ENCODE data around the gene RCVRN. TPM values are rescaled to one million over a fixed set of nuclear protein-coding genes. Genes with fewer than 3 reads are reported as not detected.

Gene RCVRN
- total and polyA plus RNA-seq, 7 donors = 0.23 TPM; not detected in 6

DNA sequence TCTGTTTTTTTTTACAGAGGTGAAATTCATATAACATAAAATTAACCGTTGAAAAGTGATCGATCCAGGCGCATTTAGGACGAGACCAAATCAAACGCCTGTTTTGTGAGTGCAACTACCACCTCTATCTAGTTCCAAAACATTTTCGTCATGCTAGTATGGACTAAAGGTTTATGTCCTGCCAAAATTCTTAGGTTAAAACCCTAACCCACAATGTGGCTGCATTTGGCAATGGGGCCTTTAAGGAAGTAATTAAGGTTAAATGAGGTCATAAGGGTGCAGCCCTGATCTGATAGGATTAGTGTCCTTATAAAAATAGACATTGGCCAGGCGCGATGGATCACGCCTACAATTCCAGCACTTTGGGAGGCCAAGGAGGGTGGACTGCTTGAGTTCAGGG lies 32.8 kb upstream of the RCVRN start:
- H3K27me3 ChIP-seq (ENCODE audit: insufficient read depth in 3 of 3, low read length in 2 of 3) = no peaks in the 10 kb centered on the region
- TF ChIP-seq, protein P1, sequence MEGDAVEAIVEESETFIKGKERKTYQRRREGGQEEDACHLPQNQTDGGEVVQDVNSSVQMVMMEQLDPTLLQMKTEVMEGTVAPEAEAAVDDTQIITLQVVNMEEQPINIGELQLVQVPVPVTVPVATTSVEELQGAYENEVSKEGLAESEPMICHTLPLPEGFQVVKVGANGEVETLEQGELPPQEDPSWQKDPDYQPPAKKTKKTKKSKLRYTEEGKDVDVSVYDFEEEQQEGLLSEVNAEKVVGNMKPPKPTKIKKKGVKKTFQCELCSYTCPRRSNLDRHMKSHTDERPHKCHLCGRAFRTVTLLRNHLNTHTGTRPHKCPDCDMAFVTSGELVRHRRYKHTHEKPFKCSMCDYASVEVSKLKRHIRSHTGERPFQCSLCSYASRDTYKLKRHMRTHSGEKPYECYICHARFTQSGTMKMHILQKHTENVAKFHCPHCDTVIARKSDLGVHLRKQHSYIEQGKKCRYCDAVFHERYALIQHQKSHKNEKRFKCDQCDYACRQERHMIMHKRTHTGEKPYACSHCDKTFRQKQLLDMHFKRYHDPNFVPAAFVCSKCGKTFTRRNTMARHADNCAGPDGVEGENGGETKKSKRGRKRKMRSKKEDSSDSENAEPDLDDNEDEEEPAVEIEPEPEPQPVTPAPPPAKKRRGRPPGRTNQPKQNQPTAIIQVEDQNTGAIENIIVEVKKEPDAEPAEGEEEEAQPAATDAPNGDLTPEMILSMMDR (IDR thresholded peaks at IDR 0.05) = no peak
- H3K36me3 ChIP-seq (ENCODE audit: insufficient read depth in 1 of 2, low read depth in 1 of 2) = no peaks in the 10 kb centered on the region
- intact Hi-C loops (cut with DNase I) = no loop called here
- DNase-seq (no peak), ATAC-seq (no peak)
- no peaks in the 10 kb centered on the region for H3K4me1 ChIP-seq
- H3K27ac ChIP-seq = no peak overlapping the region
- H3K9me3 ChIP-seq = peaks cover 6% of the 10 kb centered on the region
- H3K4me3 ChIP-seq = no peak overlapping the region
- WGBS, 3 donors = 65 to 83% (median 78%) methylated on average over 9 of the region's 9 CpGs

- H3K4me3 ChIP-seq = no peak overlapping the region
- intact Hi-C loops (cut with DNase I) = no loop called here
- WGBS, 3 donors = 20 to 42% (median 28%) methylated on average over 13 of the region's 13 CpGs
- DNase-seq (peak in 1 of 2 donors; percentile 56), ATAC-seq (peak; percentile 25 to 66 (median 58))
- H3K36me3 ChIP-seq (ENCODE audit: insufficient read depth in 1 of 2, low read depth in 1 of 2) = no peaks in the 10 kb centered on the region
- peaks cover 6% of the 10 kb centered on the region for H3K9me3 ChIP-seq
- no peak overlapping the region for H3K27ac ChIP-seq
- no peaks in the 10 kb centered on the region for H3K4me1 ChIP-seq
- H3K27me3 ChIP-seq (ENCODE audit: insufficient read depth in 3 of 3, low read length in 2 of 3) = no peaks in the 10 kb centered on the region
- TF ChIP-seq, protein P1 (IDR thresholded peaks at IDR 0.05) = no peak
Observed at GRCh38 chr17:9937241-9937761, 32.2 kb upstream of the RCVRN start.

GRCh38 chr17:9936095-9936494 lies 31.0 kb upstream of the RCVRN start:
- 50 to 66% (median 65%) methylated on average over 3 of the region's 3 CpGs for WGBS, 3 donors
- Histone ChIP-seq H3K27me3 (ENCODE audit: insufficient read depth in 3 of 3, low read length in 2 of 3) (peaks cover 0 to 8% (median 0%) of the 10 kb centered on the region in 3 donors), H3K27ac (no peak overlapping the region), H3K4me3 (no peak overlapping the region), H3K9me3 (peaks cover 6% of the 10 kb centered on the region), H3K4me1 (no peaks in the 10 kb centered on the region), H3K36me3 (ENCODE audit: insufficient read depth in 1 of 2, low read depth in 1 of 2) (no peaks in the 10 kb centered on the region)
- intact Hi-C loops (cut with DNase I) = no loop called here
- no peak for DNase-seq
- TF ChIP-seq, protein P1 (IDR thresholded peaks at IDR 0.05) = no peak
- ATAC-seq = no peak

DNA sequence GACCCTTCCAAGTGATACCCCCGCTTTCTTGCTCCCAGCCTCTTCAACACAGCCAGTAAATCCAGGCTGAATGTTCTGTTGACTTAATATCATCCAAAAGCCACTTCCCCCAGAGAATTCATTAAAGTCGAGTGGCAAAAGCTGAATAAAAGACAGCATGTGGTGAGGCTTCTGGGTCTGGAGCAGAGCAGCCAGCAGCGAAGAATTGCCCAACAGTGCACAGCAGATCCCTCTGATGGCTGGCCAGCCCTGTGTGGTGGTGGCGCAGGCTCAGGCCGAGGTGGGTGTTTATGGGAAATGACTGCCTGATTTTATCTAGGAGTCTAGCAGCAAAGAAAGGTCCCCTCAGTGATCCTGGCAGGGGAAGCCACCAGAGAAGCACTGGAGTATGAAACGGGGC lies 30.3 kb upstream of the RCVRN start:
- no peaks in the 10 kb centered on the region for H3K4me1 ChIP-seq
- TF ChIP-seq, protein P1 (IDR thresholded peaks at IDR 0.05) = no peak
- H3K9me3 ChIP-seq = peaks cover 6% of the 10 kb centered on the region
- H3K27ac ChIP-seq = no peak overlapping the region
- no peak overlapping the region for H3K4me3 ChIP-seq
- WGBS, 3 donors = 52 to 66% (median 57%) methylated on average over 6 of the region's 6 CpGs
- H3K36me3 ChIP-seq (ENCODE audit: insufficient read depth in 1 of 2, low read depth in 1 of 2) = no peaks in the 10 kb centered on the region
- intact Hi-C loops (cut with DNase I) = no loop called here
- peaks cover 0 to 11% (median 0%) of the 10 kb centered on the region in 3 donors for H3K27me3 ChIP-seq (ENCODE audit: insufficient read depth in 3 of 3, low read length in 2 of 3)
- ATAC-seq (peak in 1 of 4 donors; percentile 47), DNase-seq (peak in 1 of 2 donors; percentile 67)

DNA sequence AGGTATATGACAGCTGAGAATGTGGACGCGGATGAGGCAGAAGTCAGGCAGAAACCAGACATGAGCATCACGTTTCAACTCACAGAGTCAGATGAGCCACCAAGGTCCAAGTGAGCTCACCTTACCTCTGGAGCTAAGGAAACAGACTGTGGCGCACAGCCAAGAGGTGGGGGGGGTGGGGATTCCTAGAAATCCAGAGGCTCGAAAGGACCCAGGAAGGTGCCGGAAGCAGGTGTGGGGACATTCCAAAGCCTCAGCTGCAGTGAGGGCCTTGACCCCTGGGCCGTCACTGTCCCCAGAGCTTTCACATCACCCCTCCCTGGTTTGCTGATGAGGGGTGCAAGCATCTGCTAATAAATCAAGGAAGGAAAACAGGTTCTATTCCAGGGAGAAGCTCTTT lies 29.3 kb upstream of the RCVRN start:
- Histone ChIP-seq H3K4me1 (no peaks in the 10 kb centered on the region), H3K36me3 (ENCODE audit: insufficient read depth in 1 of 2, low read depth in 1 of 2) (no peaks in the 10 kb centered on the region), H3K27me3 (ENCODE audit: insufficient read depth in 3 of 3, low read length in 2 of 3) (peaks cover 0 to 11% (median 0%) of the 10 kb centered on the region in 3 donors), H3K9me3 (peaks cover 6% of the 10 kb centered on the region), H3K4me3 (no peak overlapping the region), H3K27ac (no peak overlapping the region)
- 62 to 71% (median 68%) methylated on average over 7 of the region's 7 CpGs for WGBS, 3 donors
- TF ChIP-seq, protein P1 (IDR thresholded peaks at IDR 0.05) = no peak
- intact Hi-C loops (cut with DNase I) = no loop called here
- no peak for DNase-seq
- no peak for ATAC-seq
